Mesothelial cell of epicardium (in vitro differentiated cells): ENCODE results near the gene ITCH. TPM values are rescaled to one million over a fixed set of nuclear protein-coding genes. Genes with fewer than 3 reads are reported as not detected.

Experiments
- DNase-seq, 2 experiments: peaks; one replicate each; pipeline ENCODE4 v3.0.0; 2021; ENCODE audit warnings: low spot score in 2 of 2; ENCODE audit not compliant: unreplicated experiment in 2 of 2
- H3K27ac Mint-ChIP-seq: 2 replicates; pipeline ENCODE4 v1.8.0; 2021; ENCODE audit warnings: mixed read lengths
- H3K27me3 Mint-ChIP-seq: 2 replicates; pipeline ENCODE4 v1.8.0; 2021; ENCODE audit warnings: low read depth, mixed read lengths
- H3K36me3 Mint-ChIP-seq: 2 replicates; pipeline ENCODE4 v1.8.0; 2021; ENCODE audit warnings: mixed read lengths
- H3K4me1 Mint-ChIP-seq: 2 replicates; pipeline ENCODE4 v1.8.0; 2021; ENCODE audit warnings: mixed read lengths
- H3K4me3 Mint-ChIP-seq: 2 replicates; pipeline ENCODE4 v1.8.0; 2021; ENCODE audit warnings: mild to moderate bottlenecking, moderate library complexity, mixed read lengths
- H3K9me3 Mint-ChIP-seq: 2 replicates; pipeline ENCODE4 v1.8.0; 2021; ENCODE audit warnings: mixed read lengths
- CTCF ChIP-seq: fragments of 200-600 bp; sonication (generic); IDR thresholded peaks from one replicate; pipeline ENCODE4 v1.5.0; 2021; ENCODE audit warnings: antibody characterized with exemption; ENCODE audit not compliant: unreplicated experiment
- total RNA-seq: library from RNA; stranded (reverse); gene quantifications from 3 replicates; pipeline ENCODE4 v1.2.1, GENCODE V29; 2021

Gene ITCH
- total RNA-seq, 1 donor from 2014 or later, result 60.2 TPM

GRCh38 chr20:34445177-34446065 is 82.3 kb downstream of the ITCH start:
- Mint-ChIP-seq H3K4me3 (no peak overlapping the region), H3K36me3 (peaks cover 54% of the 10 kb centered on the region), H3K9me3 (no peaks in the 10 kb centered on the region), H3K4me1 (peaks cover 17% of the 10 kb centered on the region), H3K27ac (peak overlapping the region; percentile 39), H3K27me3 (no peaks in the 10 kb centered on the region)
- DNase-seq, result no peak
- TF ChIP-seq CTCF, result no peak

GRCh38 chr20:34448517-34448916 is 85.4 kb downstream of the ITCH start:
- DNase-seq, result no peak
- TF ChIP-seq CTCF, result no peak
- Mint-ChIP-seq H3K4me1 (peaks cover 36% of the 10 kb centered on the region), H3K27ac (peak overlapping the region; percentile 80), H3K36me3 (peaks cover 49% of the 10 kb centered on the region), H3K9me3 (no peaks in the 10 kb centered on the region), H3K27me3 (no peaks in the 10 kb centered on the region), H3K4me3 (no peak overlapping the region)

GRCh38 chr20:34449674-34450592 is 86.9 kb downstream of the ITCH start:
- no peak for TF ChIP-seq CTCF
- Mint-ChIP-seq H3K9me3 (no peaks in the 10 kb centered on the region), H3K4me3 (no peak overlapping the region), H3K36me3 (peaks cover 43% of the 10 kb centered on the region), H3K4me1 (peaks cover 36% of the 10 kb centered on the region), H3K27me3 (no peaks in the 10 kb centered on the region), H3K27ac (peak overlapping the region; percentile 51)
- DNase-seq, result no peak

- peaks cover 24% of the 10 kb centered on the region for H3K4me1 Mint-ChIP-seq
- no peak for DNase-seq
- no peak for TF ChIP-seq CTCF
- peak overlapping the region; percentile 93 for H3K27ac Mint-ChIP-seq
- H3K9me3 Mint-ChIP-seq, result no peaks in the 10 kb centered on the region
- no peak overlapping the region for H3K4me3 Mint-ChIP-seq
- H3K36me3 Mint-ChIP-seq, result peaks cover 29% of the 10 kb centered on the region
- no peaks in the 10 kb centered on the region for H3K27me3 Mint-ChIP-seq
Observed at GRCh38 chr20:34452281-34452982, 89.4 kb downstream of the ITCH start.

GRCh38 chr20:34458631-34459030 is 95.6 kb downstream of the ITCH start:
- Mint-ChIP-seq H3K27ac (peak overlapping the region; percentile 39), H3K4me3 (no peak overlapping the region), H3K36me3 (peaks cover 34% of the 10 kb centered on the region), H3K27me3 (no peaks in the 10 kb centered on the region), H3K9me3 (no peaks in the 10 kb centered on the region), H3K4me1 (no peaks in the 10 kb centered on the region)
- no peak for TF ChIP-seq CTCF
- DNase-seq, result no peak
